ENCODE data around the gene ZNF385D.
A peak's percentile ranks its signal among the peaks of the same experiment; 100 is the strongest.

Gene ZNF385D, protein sequence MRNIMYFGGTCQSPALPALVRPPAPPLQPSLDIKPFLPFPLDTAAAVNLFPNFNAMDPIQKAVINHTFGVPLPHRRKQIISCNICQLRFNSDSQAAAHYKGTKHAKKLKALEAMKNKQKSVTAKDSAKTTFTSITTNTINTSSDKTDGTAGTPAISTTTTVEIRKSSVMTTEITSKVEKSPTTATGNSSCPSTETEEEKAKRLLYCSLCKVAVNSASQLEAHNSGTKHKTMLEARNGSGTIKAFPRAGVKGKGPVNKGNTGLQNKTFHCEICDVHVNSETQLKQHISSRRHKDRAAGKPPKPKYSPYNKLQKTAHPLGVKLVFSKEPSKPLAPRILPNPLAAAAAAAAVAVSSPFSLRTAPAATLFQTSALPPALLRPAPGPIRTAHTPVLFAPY

DNA sequence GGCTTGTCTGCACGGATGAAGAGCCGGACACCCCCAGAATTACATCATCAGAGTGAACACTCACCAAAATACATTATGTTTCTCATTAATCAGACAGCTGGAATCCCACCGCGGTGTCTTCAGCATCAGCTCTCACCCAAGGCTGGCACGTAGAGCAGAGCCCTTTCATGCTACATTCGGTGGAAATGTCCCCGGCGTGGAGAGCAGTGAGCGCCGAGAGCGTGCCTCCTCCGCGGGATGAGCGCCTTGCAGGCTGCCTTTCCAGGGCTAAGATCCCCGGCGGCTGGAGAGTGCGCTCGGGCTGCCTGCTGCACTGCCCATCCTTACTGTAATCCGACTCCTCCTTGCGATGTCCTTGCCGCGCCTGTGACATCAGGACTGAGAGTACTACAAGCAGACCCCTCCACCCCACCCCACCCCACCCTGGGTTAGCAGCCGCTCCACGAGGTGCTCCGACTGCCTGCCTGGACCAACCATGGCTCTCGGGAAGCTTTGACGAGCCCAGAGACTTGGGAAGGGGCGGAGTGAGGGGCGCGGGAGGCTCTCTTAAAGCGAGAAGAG is at the start of gene ZNF385D:
Gene ZNF385D (minus strand): TSS at position 380 of the 561 bp plus-strand sequence. CDS start 294 bp downstream, at position 86.
- DNase-seq: peak; percentile 61

DNA sequence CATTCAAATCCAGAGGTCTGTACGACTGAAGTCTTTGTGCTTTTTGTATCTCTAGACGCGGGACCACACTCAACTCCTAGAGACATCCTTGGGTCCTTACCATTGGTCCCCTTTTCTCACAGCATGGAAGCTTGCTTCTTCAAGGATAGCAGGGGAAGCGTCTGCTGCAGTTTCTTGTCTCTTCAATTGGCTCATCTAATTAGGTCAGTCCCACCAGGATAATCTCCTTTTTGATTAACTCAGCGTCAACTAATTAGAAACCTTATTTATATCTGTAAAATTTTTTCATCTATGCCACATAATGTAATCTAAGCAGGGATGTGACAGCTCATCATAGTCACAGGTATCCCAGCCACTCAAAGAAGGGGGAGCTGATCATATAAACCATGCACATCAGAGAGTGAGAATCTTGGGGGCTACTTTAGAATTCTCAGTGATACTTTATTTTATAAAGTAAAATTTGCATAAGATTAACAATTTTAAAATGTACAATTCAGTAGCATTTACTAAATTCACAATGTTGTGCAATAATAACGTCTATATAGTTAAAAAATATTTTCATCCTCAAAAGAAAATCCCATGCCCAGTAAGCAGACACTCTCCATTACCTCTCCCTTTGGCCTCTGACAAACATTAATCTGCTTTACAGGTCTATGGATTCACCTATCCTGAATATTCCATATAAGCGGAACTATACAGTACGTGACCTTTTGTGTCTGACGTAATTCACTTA is 47.5 kb upstream of the ZNF385D start:
- DNase-seq: no peak

DNA sequence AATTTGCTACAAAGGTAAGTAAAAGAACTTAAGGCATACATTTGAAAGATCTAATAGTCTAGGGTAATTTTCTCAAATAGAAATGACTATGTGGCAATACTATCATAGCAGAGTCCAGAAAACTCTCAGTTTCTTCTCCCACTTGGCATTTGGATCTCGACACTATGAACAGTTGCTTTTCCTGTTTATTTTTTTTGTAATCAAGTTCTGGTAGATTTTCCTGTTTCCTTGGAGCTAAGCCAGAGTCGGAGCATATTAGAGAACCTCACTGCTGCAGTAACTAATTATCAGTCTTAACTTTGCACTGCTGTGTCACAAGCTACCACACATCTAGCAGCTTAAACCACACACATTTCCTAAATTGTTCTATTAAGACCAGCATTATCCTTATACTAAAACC is 44.9 kb upstream of the ZNF385D start:
- no peak for DNase-seq

DNA sequence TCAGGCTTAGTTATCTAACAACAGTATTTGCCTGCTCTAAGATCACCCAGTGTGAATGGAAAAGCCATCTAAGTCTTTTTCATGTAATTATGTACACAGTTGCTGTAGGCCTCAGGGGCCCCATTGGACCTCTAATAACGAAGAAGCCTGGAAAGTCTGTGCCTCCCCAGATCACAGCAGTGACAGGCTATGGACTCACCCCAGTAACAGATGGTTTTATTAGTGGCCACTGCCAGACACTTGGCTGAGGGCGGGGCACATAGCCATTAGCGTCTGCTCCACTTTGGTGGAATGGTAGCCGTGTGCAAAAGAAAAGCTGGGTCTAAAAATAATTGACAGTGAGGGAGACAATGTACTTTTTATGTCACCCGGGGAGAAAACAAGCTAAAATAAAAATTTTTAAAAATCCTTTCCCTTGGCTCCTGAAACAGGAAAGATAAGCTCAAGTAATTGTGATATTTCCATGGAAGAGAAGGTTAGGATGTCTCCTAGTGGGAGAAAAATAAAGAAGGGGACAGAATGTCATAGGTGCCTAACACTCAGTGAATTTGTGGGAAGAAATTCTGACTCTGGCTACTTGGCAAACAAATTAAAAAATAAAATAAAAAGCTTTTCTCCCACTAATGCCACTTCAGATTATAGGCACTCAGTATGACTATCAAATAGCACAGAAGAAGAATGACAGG is 44.3 kb upstream of the ZNF385D start:
- no peak for DNase-seq

DNA sequence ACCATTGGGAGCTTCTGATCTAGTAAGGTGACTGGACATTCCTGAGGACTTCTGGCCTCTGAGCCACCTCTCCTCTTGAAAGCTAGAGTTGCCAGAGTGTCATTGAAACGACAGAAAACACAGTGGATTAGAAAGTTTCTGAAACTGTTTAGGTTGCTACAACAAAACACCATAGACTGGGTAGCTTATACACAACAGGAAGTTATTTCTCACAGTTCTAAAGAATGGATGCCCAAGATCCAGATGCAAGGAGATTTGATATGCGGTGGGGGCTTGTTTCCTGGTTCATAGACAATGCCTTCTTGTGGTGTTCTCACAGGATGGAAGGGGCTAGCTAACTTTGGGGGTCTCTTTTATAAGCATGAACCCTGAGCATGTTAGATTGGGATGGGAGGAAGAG is 43.3 kb upstream of the ZNF385D start:
- DNase-seq: no peak

DNA sequence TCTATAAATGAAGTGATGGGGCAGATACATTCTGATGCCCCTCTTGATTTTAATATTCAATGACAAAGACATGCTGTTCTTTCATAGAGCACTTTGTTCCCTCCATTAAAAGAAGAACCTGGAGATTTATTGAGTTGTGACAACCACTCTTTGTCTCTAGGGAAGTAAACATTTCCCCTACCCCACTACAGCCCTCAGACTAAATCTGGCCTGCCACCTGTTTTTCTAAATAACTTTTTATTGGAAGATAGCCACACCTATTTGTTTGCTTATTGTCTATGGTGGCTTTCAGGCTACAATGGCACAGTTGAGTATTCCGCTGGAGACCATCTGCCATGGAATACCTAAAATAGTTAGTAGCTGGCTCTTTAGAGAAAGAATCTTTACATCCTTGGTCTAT is 41.2 kb upstream of the ZNF385D start:
- no peak for DNase-seq

DNA sequence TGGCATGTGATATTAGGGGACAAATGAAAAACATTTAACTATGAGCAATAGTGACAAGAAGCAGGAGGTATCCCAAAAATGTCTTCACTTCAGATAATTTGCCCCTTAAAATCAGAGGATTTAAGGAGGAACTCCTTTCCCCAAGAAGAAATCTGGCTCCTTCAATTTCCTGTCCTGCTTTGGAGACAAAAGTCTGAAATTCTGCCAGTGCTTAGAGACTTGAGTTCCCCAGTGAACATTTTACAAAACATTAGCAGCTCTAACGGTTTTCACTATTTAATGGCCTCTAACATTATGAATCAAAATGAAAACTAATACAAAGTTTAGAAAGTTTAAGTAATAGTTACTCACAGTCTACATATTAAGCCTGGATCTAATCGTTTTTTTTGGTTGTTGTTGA is 40.3 kb upstream of the ZNF385D start:
- no peak for DNase-seq

DNA sequence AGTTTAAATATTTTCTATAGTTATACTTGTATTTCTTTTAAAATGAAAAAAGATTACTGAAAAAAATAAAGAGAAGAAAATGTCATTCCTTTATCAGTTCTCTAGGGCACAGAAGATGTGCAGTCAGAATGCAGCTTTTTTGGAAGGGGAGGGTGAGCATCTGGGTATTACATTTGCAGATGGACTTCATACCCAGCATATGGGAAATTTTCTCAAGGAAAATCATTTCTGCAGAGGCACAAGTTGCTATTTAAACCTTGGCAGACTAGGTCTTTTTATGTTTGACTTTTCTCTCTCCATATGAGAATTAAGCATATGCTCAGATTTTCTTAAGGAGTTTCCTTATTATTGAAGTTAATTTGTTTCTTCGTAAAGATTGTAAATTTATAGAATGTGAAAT is 39.5 kb upstream of the ZNF385D start:
- DNase-seq: no peak

DNA sequence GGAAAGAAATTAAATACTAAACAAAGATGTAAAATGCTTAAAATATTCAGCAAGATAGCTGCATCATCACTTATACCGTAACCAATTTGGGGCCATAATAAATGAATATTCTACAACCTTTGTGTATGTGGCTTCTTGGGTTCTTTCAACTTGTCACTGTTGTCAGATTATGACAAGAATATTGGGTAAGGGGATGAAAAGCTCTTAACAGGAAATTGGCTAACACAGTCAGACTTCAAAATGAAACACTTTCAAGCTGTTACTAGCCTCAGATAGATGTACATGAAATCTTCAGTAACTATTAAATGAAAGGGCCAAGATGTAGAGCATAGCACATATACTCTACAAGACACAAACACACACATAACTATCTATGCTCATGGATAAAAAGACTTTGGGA is 38.7 kb upstream of the ZNF385D start:
- no peak for DNase-seq

DNA sequence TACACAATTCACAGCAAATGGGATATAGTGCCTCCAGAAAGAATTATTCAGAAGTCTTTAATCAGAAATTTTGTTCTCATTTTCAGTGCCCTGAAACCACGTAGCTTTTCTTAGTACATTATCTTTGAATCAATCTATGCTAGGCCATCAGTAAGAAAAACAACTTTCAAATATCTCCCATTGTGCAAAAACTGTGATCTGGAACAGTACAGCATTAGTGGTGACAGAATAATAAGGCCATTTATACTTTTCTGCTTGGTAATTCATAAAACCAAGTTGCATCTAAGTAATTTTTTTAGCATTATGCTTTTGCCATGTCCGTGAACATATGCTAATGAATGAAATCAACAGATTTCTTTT is 35.4 kb upstream of the ZNF385D start:
- no peak for DNase-seq

DNA sequence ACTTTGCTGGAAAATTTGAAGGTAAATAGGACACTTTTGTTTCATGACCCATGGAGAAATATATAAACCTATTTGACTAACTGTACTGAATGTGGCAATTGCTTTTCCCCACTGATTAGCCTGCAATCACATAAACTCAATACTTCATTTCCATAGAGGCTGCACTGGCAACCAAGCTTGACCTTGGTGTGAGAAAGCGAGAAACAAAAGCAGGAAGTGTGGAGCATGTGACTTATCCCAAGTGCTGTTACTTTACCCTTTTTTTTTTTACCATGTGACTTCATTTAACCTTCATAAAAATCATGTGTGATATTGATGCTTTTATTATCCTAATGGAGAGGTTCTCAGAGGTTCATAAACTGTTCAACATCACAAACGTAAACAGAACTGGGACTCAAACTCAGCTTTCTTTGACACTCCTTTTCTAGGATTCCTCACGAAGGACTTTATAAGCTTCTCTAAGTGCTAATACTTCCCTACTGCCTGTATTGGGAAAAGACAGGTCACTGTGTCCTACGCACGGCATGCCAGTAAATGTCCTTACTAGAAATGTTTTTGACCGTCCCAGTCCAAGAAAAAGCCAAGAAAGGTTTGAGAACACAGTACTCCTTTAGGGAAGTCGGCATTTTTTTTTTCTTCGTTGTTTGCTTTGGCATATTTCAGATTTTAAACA is 34.9 kb upstream of the ZNF385D start:
- DNase-seq: peak; percentile 24

DNA sequence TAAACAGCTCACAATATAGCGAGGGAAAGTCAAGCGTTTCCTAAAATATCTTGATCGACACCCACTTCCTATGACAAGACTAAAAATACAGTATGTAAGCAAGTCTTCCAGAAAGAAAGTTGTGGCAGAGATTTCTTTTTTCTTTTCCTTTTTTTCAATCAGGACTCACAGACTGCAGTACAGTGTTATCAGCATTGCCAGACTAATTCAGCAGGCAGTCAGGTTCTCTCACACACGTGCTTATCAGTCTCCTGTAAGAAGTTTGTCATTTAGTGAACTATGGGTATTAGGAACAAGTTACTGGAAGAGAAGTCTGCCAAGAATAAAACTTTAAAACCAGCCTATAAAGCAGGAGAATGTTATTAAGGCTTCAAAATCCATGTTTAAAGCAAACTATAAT is 32.8 kb upstream of the ZNF385D start:
- DNase-seq: no peak

DNA sequence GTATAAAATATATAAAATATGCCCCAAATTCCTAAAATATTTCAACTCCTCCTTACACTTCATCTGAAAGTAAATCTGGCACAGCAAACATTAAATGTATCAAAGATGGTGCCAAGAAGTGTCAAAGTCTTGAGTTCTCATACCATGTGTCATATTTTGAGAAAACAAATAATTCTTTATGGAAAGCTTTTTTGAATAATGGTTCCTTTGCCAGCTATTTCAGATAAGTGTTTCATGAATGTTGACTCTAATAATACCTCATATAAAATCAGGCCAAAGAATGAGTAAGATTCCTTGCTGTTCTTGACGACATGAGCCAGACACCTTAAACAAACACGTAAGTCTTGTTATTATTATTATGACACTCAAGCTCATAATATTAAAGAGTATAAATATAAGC is 30.3 kb upstream of the ZNF385D start:
- no peak for DNase-seq

DNA sequence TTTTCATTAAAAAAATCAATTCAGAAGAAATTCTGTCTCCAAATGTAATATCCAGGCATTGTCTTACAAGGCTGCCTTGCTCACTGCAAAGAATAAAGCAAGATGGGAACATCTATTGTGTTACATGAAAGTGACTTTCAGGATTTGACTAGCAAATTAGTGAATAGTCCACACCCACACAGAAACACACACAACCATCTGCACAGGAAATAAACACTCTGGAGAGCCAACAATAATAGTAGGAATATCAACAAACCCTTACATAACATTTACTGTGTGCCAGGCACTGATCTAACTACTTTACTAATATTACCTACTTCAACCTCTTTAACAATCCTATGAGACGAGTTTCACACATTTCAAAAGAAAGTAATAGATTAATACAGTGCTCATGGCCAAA is 28.9 kb upstream of the ZNF385D start:
- peak; percentile 79 for DNase-seq

DNA sequence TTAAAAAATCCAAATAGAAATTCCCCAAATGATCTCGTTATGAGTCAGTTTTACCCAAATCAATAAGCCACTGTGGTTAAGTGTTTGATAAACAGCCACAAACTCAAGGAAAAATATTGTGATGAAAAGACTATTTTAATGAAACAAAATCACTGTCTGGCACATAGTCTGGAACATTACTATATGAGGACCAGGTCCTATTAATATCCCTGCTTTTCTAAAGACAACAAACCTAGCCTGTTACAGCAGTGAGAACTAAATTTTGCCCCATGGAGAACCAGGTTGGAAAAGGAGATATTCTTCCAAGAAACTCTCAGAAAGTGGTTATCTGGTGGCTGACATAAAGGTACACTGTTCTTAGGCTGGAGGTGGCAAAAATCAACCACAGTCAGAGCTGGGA is 27.7 kb upstream of the ZNF385D start:
- DNase-seq: no peak

DNA sequence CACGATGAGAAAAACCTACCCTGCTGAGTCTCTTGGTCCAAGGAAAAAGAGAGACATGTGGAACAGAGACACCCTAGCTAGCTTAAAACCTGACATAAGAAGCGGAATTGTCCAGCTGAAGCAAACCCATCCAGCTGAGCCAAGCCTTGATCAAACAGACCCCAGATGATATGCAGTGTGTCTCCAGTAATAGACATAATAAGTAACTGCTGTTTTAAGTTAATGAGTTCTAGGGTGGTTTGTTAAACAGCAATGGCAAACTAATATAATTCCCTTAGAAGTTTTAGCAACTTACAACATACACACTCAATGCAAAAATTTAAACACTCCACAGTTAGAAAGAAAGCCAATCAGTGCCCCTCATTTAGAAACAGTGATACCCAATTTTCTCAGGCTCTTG is 26.8 kb upstream of the ZNF385D start:
- no peak for DNase-seq

DNA sequence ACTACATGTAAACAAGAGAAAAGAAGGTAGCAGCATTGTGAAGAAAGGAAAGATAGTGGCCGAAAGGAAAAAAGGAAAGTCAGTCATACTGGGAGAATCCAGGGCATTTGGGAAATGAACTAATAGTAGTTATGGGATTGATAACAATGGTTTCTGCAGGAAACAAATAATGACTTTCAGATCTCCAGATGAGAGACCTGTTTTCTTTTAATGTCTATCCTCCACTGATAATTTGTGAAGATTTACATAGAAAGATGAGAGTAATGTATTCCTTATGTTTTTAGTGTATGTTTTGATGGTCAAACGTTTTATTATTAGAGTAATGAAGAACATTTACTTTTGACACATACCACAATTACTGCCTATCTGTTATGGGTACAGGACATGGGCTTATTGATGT is 15.0 kb upstream of the ZNF385D start:
- no peak for DNase-seq

DNA sequence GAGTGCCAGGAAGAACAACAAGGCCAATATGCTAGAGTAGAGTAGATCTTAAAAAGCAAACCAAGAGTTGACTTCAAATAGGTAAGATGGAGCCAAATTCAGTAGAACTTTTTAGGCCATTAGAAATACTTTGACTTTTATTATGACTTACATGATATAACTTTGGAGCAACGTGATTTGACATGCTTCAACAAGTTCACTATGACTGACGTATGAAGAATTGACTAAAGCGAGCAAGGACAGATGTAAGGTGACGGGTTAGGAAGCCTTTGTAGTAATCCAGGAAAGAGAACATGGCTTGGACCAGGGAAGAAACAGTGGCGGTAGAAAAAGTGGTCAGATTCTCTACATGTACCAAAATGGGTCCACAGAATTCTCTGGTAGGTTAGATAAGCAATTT is 4.9 kb upstream of the ZNF385D start:
- no peak for DNase-seq

DNA sequence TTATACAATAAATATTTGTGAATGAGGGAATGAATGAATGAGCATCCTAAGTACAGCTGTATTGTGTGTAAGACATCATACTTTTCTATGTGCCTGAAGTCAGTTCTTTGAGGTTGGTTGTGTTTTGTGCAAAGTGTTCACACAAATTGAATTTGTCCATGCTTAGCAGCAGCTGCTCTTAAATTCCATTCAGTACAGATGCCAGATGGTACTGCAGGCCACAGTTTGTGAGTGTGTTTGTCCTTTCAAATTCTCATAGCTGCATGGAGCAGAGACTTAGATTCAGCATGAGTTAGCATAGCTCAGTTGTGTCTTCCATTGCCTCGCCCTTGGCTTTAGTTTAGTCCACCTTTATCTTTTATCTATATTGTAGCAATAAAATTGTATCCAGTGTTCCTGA is 3.8 kb upstream of the ZNF385D start:
- no peak for DNase-seq

DNA sequence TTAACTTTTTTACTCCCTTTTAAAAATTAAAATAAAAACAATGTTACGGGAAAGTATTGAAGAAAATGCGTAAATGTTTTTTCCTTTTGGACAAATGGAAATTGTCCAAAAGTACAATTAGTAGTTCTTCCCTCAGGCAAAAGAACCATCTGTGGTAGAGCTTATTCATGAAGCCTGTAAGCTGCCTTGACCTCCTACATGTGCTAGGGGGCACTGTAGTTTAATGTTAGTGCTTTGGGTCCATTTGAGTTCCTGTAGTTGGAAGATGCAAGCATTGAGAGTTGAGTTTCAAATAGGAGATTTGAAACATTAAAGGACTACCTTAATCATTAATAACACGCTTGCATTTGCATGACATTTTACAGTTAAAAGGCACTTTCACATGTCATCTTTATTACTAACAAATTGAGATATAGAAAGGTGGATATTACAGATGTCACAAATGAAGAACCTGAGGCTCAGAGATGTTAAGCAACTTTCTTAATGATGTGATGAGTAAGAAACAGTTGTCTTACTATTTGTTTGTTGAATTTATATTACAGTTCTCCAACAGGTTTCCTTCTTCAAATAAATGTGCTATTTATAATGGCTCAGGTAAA is 1.8 kb upstream of the ZNF385D start:
- DNase-seq: peak; percentile 81

DNA sequence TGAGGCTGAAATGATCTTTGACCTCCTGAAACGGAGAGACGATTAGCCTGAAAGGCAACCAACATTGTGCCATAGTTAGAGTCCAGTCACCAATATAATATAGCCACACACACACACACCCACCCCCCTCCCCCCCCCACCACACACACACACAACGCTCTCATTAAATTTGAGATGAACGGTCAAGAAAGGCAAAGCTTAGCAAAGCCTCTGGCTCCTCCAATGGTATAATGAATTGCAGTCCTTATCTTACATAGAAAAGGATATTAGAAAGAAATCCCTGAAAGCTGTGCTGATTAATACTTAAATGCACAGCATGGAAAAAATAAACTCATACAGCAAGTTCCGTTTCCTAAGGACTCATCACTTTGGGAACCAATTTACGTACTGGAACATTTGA is 876 bp upstream of the ZNF385D start:
- DNase-seq: peak; percentile 48

DNA sequence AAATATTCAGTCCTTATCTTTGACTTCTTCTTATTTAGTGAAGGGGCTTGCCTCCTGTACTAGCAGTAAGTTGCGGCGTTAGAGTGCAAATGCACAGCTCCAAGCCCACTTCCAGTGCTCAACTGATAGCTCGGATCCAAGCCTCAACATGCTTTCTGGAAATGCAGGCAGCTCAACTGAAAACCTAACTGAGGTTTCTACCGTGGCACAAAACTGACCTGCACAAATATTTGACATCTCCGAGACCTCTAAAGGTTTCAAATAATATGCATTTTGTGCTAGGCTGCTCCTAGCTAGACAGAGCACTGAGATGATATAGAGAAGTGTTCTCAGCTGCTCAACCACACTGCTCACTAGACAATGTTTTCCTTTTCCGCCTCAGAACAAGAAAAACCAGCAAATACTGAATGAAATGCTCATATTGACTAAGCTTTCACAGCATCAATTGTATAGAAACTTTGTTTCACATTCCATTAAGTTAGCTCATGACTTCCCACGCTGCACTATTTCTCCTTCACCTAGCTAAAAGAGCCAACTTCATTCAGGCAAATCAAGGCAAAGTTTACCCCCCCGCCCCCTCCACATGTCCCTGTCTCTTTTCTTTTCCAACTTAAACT is 822 bp downstream of the ZNF385D start:
- peak; percentile 55 for DNase-seq
